IMR-90 (cell line): ENCODE data around the gene SNCA. TPM values are rescaled to one million over a fixed set of nuclear protein-coding genes. Genes with fewer than 3 reads are reported as not detected.

Source experiments
- ATAC-seq: fragments of 200-7000 bp; cut with Tn5 transposase; 2 replicates; pipeline ENCODE4 v1.9.1; 2020; ENCODE audit warnings: low read depth, mild to moderate bottlenecking, moderate library complexity
- BruUV-seq: library from RNA; stranded (reverse); fragments of 400-500 nt; replicated peaks from 2 replicates; lab custom pipeline; 2021; lab: Mats Ljungman, UMichigan
- CTCF ChIA-PET: fragments of 300-600 bp; formaldehyde crosslinking; extraction: SDS; loops from one replicate; lab custom pipeline; 2021; ENCODE audit warnings: antibody characterized with exemption; lab: Yijun Ruan, JAX
- POLR2A ChIA-PET: fragments of 300-600 bp; sonication (Branson Sonifier 250); formaldehyde crosslinking; loops from one replicate; lab custom pipeline; 2022; ENCODE audit warnings: antibody characterized with exemption; ENCODE audit not compliant: unreplicated experiment; lab: Charles Lee
- DNase-seq: peaks from one replicate; pipeline ENCODE4 v3.0.0; 2013
- H2AFZ ChIP-seq: replicated peaks from 2 replicates; pipeline ENCODE3; 2013; ENCODE audit warnings: low read length, mild to moderate bottlenecking; ENCODE audit not compliant: poor library complexity
- H2AK5ac ChIP-seq: 2 replicates; pipeline ENCODE4 v1.6.1; 2013; ENCODE audit warnings: low read depth, low read length, inconsistent platforms
- H2AK9ac ChIP-seq: replicated peaks from 2 replicates; pipeline ENCODE3; 2013; ENCODE audit warnings: mild to moderate bottlenecking, low read depth, low read length, moderate library complexity; ENCODE audit not compliant: poor library complexity
- H2BK120ac ChIP-seq: 2 replicates; pipeline ENCODE4 v1.6.1; 2013; ENCODE audit warnings: low read depth, low read length, inconsistent platforms
- H2BK15ac ChIP-seq: 3 replicates; pipeline ENCODE4 v1.6.1; 2013; ENCODE audit warnings: low read depth, low read length, inconsistent platforms
- H2BK20ac ChIP-seq: 2 replicates; pipeline ENCODE4 v1.6.1; 2013; ENCODE audit warnings: low read depth, mild to moderate bottlenecking, inconsistent platforms, low read length, moderate library complexity
- H2BK5ac ChIP-seq: 2 replicates; pipeline ENCODE4 v1.6.1; 2013; ENCODE audit warnings: mild to moderate bottlenecking, low read depth, low read length, inconsistent platforms; ENCODE audit not compliant: poor library complexity, severe bottlenecking
- H3K14ac ChIP-seq: replicated peaks from 2 replicates; pipeline ENCODE4 v1.6.1; 2013; ENCODE audit warnings: low read depth, low read length, inconsistent platforms
- H3K18ac ChIP-seq: 2 replicates; pipeline ENCODE4 v1.6.1; 2013; ENCODE audit warnings: low read depth, low read length, control low read depth
- H3K23ac ChIP-seq: 2 replicates; pipeline ENCODE4 v1.6.1; 2013; ENCODE audit warnings: low read depth, low read length, inconsistent platforms
- H3K27ac ChIP-seq: 2 replicates; pipeline ENCODE4 v1.5.1; 2013; ENCODE audit warnings: mild to moderate bottlenecking, control low read depth, low read length; ENCODE audit not compliant: insufficient read depth
- H3K27me3 ChIP-seq: 2 replicates; pipeline ENCODE4 v1.6.1; 2013; ENCODE audit warnings: low read length; ENCODE audit not compliant: control insufficient read depth, insufficient read depth
- H3K36me3 ChIP-seq: 2 replicates; pipeline ENCODE4 v1.6.1; 2013; ENCODE audit warnings: low read length, mixed read lengths; ENCODE audit not compliant: control insufficient read depth, insufficient read depth
- H3K4ac ChIP-seq: 2 replicates; pipeline ENCODE4 v1.6.1; 2013; ENCODE audit warnings: low read depth, low read length, inconsistent platforms
- H3K4me1 ChIP-seq: 2 replicates; pipeline ENCODE4 v1.6.1; 2013; ENCODE audit warnings: low read length, mixed read lengths; ENCODE audit not compliant: control insufficient read depth, insufficient read depth
- H3K4me2 ChIP-seq: 2 replicates; pipeline ENCODE4 v1.6.1; 2013; ENCODE audit warnings: low read depth, mild to moderate bottlenecking, control low read depth, low read length, moderate library complexity
- H3K4me3 ChIP-seq: 2 replicates; pipeline ENCODE4 v1.5.1; 2013; ENCODE audit warnings: low read depth, mild to moderate bottlenecking, control low read depth, low read length, moderate library complexity; ENCODE audit not compliant: insufficient read depth
- H3K56ac ChIP-seq: 2 replicates; pipeline ENCODE4 v1.6.1; 2013; ENCODE audit warnings: low read length, inconsistent platforms; ENCODE audit not compliant: insufficient read depth; ENCODE audit errors: extremely low read depth
- H3K79me1 ChIP-seq, 2 experiments: 2 replicates each; pipeline ENCODE4 v1.6.1; 2013; ENCODE audit warnings: low read length in 2 of 2, inconsistent platforms in 1 of 2, low read depth in 1 of 2
- H3K9ac ChIP-seq: 2 replicates; pipeline ENCODE4 v1.6.1; 2013; ENCODE audit warnings: low read depth, low read length, control low read depth
- H3K9me1 ChIP-seq: 2 replicates; pipeline ENCODE4 v1.6.1; 2013; ENCODE audit warnings: low read length, inconsistent platforms; ENCODE audit not compliant: insufficient read depth
- H3K9me3 ChIP-seq: 2 replicates; pipeline ENCODE4 v1.6.1; 2013; ENCODE audit warnings: low read length; ENCODE audit not compliant: control insufficient read depth, insufficient read depth
- H4K20me1 ChIP-seq: 2 replicates; pipeline ENCODE4 v1.6.1; 2013; ENCODE audit warnings: low read length, inconsistent platforms; ENCODE audit not compliant: insufficient read depth
- H4K5ac ChIP-seq: 2 replicates; pipeline ENCODE4 v1.6.1; 2013; ENCODE audit warnings: mild to moderate bottlenecking, low read depth, low read length, control low read depth
- H4K8ac ChIP-seq, 2 experiments: 2 replicates each; pipeline ENCODE4 v1.6.1; 2013; ENCODE audit warnings: low read depth in 2 of 2, low read length in 2 of 2, control low read depth in 1 of 2, inconsistent platforms in 1 of 2
- H4K91ac ChIP-seq: 2 replicates; pipeline ENCODE4 v1.6.1; 2013; ENCODE audit warnings: low read depth, low read length, inconsistent platforms; ENCODE audit not compliant: insufficient read depth
- BHLHE40 ChIP-seq: fragments of 150-350 bp; IDR thresholded peaks from 2 replicates; pipeline ENCODE4 v1.6.1; 2016; ENCODE audit warnings: mild to moderate bottlenecking, low read depth, low read length
- MXI1 ChIP-seq: IDR thresholded peaks from 2 replicates; pipeline ENCODE4 v1.6.1; 2012; ENCODE audit warnings: low read depth, mild to moderate bottlenecking, low read length, moderate library complexity, borderline replicate concordance
- RFX5 ChIP-seq: IDR thresholded peaks from 2 replicates; pipeline ENCODE4 v1.8.0; 2012; ENCODE audit warnings: low read depth, mild to moderate bottlenecking, low read length, moderate library complexity
- WGBS, 2 experiments: methylation state at CpG; one replicate each; pipeline versions ENCODE4 v1.1.5 to v1.1.7; 2013; ENCODE audit warnings: missing lambda C conversion rate in 2 of 2; ENCODE audit not compliant: insufficient read length in 1 of 2; ENCODE audit errors: extremely low coverage in 2 of 2; 5-methylcytosine and 5-hydroxymethylcytosine counted together
- dilution Hi-C: fragments of 300-500 bp; cut with HindIII; formaldehyde crosslinking; loops from one replicate; pipeline ENCODE4 v1.14.3; 2018; ENCODE audit warnings: low sequenced_read_pairs; ENCODE audit not compliant: unreplicated experiment
- in situ Hi-C: fragments of 300-500 bp; cut with MboI; formaldehyde crosslinking; loops from 3 replicates; pipeline ENCODE4 v1.14.3; 2019; ENCODE audit warnings: low sequenced_read_pairs, inconsistent platforms, mixed read lengths
- intact Hi-C: fragments of 100-400 bp; cut with micrococcal nuclease; formaldehyde crosslinking; loops from 2 replicates; pipeline ENCODE4 v1.10.0; 2022
- polyA plus RNA-seq, 3 experiments: library from polyadenylated mRNA; depleted of rRNA; stranded (reverse); fragments of >200 nt; gene quantifications; 2 replicates each; pipeline ENCODE4 v1.2.3, GENCODE V29; 2012; ENCODE audit warnings: low replicate concordance in 1 of 3
- total RNA-seq: library from RNA; depleted of rRNA; stranded (reverse); fragments of >200 nt; gene quantifications from 2 replicates; pipeline ENCODE4 v1.2.3, GENCODE V29; 2012

SNCA gene
- total and polyA plus RNA-seq, 2 of the 4 experiments (the other 2 are of a cell fraction), result 0.36 to 0.46 TPM

DNA sequence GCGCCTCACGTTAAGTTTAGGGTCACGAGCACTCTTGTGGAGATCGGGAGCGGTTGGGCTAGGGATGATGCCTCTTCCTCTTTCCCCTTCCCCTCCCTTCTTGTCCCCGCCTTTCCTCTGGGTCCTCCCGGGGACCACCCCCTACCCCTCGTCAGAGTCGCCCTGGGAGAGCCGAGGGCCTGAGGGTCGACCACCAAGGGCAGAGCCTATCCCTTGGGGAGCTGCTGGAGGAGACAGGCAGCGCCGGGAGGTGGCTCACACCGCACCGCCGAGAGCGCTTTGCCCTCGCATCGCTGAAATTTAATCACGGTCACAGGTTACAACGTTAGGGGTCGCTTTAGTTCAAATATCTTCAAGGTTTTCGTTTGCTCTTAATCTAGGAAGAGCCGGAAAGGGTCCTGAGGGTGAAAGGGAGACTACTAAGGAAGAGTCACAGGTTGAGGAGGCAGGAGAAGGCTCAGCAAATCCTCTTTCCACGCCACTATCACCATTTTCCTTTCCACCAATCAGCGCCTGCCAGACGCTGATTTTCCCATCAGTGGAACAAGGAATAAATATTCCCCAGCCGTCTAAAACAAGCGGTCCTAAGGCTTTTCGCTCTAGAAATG, 528 bp upstream of the SNCA start:
- H2AK9ac ChIP-seq, result peak overlapping the region; percentile 37
- no peak overlapping the region for H2BK5ac ChIP-seq
- no peak overlapping the region for H3K56ac ChIP-seq
- no peak overlapping the region for H3K9ac ChIP-seq
- H3K4ac ChIP-seq, result no peak overlapping the region
- H4K91ac ChIP-seq, result no peak overlapping the region
- peak overlapping the region; percentile 54 for H3K4me2 ChIP-seq
- ChIA-PET CTCF (interaction anchor here (0.6 to 0.7 kb wide), 2 partner anchors 146 to 370 kb away, joined by 3 read pairs; no protein-coding TSS in a partner anchor), POLR2A (no interaction called here)
- in situ Hi-C loops (no loop called here), intact Hi-C loops (no loop called here), dilution Hi-C loops (no loop called here)
- peak; percentile 65 for ATAC-seq
- H2BK20ac ChIP-seq, result no peak overlapping the region
- 0% methylated on average over 3 of the region's 30 CpGs; no CpG with 5 or more reads in 1 of the 2 experiments for WGBS, 2 experiments
- H4K5ac ChIP-seq, result no peak overlapping the region
- no peak overlapping the region for H2BK120ac ChIP-seq
- no peaks in the 10 kb centered on the region for H3K79me1 ChIP-seq
- no peak overlapping the region for H3K27ac ChIP-seq
- H4K20me1 ChIP-seq, result no peaks in the 10 kb centered on the region
- no peak overlapping the region for H2AK5ac ChIP-seq
- H3K18ac ChIP-seq, result no peak overlapping the region
- no TSS peak for BruUV-seq
- H3K4me1 ChIP-seq, result no peaks in the 10 kb centered on the region
- no peak overlapping the region for H3K14ac ChIP-seq
- H2AFZ ChIP-seq, result peak overlapping the region; percentile 87
- no peak overlapping the region for H3K23ac ChIP-seq
- peak; percentile 16 for DNase-seq
- H2BK15ac ChIP-seq, result no peak overlapping the region
- peaks cover 21% of the 10 kb centered on the region for H3K27me3 ChIP-seq
- H3K9me1 ChIP-seq, result no peaks in the 10 kb centered on the region
- H3K9me3 ChIP-seq, result no peaks in the 10 kb centered on the region
- H4K8ac ChIP-seq, result no peak overlapping the region
- no peaks in the 10 kb centered on the region for H3K36me3 ChIP-seq
- no peak for TF ChIP-seq RFX5
- no peak for TF ChIP-seq MXI1
- no peak for TF ChIP-seq BHLHE40
- peak overlapping the region; percentile 34 for H3K4me3 ChIP-seq
